NCI-H2227 (cell line): ENCODE data around the gene TARS2.

Source experiments
- DNase-seq: peaks from one replicate; lab custom pipeline; 2025; ENCODE audit not compliant: unreplicated experiment; lab: John Stamatoyannopoulos, UW

TARS2 gene

GRCh38 chr1:150486966-150487762 is at the start of gene TARS2:
Gene TARS2 (plus strand): TSS chr1:150487419. CDS start chr1:150487451, 32 bp downstream.
- DNase-seq, result peak; percentile 99

- DNase-seq, result no peak
Observed at GRCh38 chr1:150441121-150441520, 46.1 kb upstream of the TARS2 start.

GRCh38 chr1:150444232-150444631 is 43.0 kb upstream of the TARS2 start:
- DNase-seq, result no peak

GRCh38 chr1:150456146-150456647 is 31.0 kb upstream of the TARS2 start:
- DNase-seq, result no peak

GRCh38 chr1:150464422-150464826 is 22.8 kb upstream of the TARS2 start:
- DNase-seq, result peak; percentile 78

GRCh38 chr1:150466964-150467363 is 20.3 kb upstream of the TARS2 start:
- DNase-seq, result no peak

- no peak for DNase-seq
Observed at GRCh38 chr1:150469291-150469690, 17.9 kb upstream of the TARS2 start.

GRCh38 chr1:150472601-150473200 is 14.5 kb upstream of the TARS2 start:
- no peak for DNase-seq

GRCh38 chr1:150473659-150474058 is 13.6 kb upstream of the TARS2 start:
- DNase-seq, result no peak

GRCh38 chr1:150474869-150475268 is 12.3 kb upstream of the TARS2 start:
- no peak for DNase-seq

GRCh38 chr1:150476754-150477153 is 10.5 kb upstream of the TARS2 start:
- no peak for DNase-seq

GRCh38 chr1:150477320-150477719 is 9.9 kb upstream of the TARS2 start:
- DNase-seq, result no peak

GRCh38 chr1:150477733-150478132 is 9.5 kb upstream of the TARS2 start:
- no peak for DNase-seq

GRCh38 chr1:150479370-150479769 is 7.8 kb upstream of the TARS2 start:
- no peak for DNase-seq

- DNase-seq, result no peak
Observed at GRCh38 chr1:150479927-150480352, 7.3 kb upstream of the TARS2 start.

GRCh38 chr1:150484431-150484830 is 2.8 kb upstream of the TARS2 start:
- DNase-seq, result no peak

GRCh38 chr1:150484861-150485260 is 2.4 kb upstream of the TARS2 start:
- no peak for DNase-seq

- no peak for DNase-seq
Observed at GRCh38 chr1:150487763-150488115, 520 bp downstream of the TARS2 start.

- no peak for DNase-seq
Observed at GRCh38 chr1:150493175-150493574, 6.0 kb downstream of the TARS2 start.

GRCh38 chr1:150498342-150498741 is 11.1 kb downstream of the TARS2 start:
- DNase-seq, result no peak

GRCh38 chr1:150505431-150505830 is 18.2 kb downstream of the TARS2 start:
- no peak for DNase-seq
